ENCODE data around the gene PROC. TPM values are rescaled to one million over a fixed set of nuclear protein-coding genes. Genes with fewer than 3 reads are reported as not detected.

PROC gene
- total and polyA plus RNA-seq, 9 of the 15 experiments (the other 6 are each of a cell fraction or from before 2014, with no cell fraction given): not detected

DNA sequence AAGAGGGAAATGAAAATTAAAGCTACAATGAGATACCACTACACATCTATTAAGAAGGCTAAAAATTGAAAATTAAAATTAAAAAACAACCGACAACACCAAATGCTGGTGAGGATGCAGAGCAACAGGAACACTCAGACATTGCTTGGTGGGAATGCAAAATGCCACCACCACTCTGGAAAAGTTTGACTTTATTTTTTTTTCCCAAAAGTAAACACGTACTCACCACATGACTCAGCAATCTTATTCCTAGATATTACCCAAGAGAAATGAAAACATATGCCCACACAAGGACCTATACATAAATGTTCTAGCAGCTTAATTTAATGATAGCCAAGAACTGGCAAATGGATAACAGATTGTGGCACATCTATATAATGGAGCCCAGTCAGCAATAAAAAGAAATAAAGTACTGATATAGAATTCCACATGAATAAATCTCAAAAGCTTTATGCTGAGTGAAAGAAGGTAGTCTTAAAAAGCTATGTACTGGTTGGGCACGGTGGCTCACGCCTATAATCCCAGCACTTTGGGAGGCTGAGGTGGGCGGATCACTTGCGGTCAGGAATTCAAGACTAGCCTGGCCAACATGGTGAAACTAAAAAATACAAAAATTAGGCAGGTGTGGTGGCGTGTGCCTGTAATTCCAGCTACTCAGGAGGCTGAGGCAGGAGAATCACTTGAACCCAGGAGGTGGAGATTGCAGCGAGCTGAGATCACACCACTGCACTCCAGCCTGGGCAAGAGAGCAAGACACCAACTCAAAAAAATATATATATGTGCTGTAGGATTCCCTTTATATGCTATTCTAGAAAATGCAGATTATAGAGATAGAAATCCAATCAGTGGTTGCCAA is 4.2 kb upstream of the PROC start (continued):
- TF ChIP-seq, protein P1, sequence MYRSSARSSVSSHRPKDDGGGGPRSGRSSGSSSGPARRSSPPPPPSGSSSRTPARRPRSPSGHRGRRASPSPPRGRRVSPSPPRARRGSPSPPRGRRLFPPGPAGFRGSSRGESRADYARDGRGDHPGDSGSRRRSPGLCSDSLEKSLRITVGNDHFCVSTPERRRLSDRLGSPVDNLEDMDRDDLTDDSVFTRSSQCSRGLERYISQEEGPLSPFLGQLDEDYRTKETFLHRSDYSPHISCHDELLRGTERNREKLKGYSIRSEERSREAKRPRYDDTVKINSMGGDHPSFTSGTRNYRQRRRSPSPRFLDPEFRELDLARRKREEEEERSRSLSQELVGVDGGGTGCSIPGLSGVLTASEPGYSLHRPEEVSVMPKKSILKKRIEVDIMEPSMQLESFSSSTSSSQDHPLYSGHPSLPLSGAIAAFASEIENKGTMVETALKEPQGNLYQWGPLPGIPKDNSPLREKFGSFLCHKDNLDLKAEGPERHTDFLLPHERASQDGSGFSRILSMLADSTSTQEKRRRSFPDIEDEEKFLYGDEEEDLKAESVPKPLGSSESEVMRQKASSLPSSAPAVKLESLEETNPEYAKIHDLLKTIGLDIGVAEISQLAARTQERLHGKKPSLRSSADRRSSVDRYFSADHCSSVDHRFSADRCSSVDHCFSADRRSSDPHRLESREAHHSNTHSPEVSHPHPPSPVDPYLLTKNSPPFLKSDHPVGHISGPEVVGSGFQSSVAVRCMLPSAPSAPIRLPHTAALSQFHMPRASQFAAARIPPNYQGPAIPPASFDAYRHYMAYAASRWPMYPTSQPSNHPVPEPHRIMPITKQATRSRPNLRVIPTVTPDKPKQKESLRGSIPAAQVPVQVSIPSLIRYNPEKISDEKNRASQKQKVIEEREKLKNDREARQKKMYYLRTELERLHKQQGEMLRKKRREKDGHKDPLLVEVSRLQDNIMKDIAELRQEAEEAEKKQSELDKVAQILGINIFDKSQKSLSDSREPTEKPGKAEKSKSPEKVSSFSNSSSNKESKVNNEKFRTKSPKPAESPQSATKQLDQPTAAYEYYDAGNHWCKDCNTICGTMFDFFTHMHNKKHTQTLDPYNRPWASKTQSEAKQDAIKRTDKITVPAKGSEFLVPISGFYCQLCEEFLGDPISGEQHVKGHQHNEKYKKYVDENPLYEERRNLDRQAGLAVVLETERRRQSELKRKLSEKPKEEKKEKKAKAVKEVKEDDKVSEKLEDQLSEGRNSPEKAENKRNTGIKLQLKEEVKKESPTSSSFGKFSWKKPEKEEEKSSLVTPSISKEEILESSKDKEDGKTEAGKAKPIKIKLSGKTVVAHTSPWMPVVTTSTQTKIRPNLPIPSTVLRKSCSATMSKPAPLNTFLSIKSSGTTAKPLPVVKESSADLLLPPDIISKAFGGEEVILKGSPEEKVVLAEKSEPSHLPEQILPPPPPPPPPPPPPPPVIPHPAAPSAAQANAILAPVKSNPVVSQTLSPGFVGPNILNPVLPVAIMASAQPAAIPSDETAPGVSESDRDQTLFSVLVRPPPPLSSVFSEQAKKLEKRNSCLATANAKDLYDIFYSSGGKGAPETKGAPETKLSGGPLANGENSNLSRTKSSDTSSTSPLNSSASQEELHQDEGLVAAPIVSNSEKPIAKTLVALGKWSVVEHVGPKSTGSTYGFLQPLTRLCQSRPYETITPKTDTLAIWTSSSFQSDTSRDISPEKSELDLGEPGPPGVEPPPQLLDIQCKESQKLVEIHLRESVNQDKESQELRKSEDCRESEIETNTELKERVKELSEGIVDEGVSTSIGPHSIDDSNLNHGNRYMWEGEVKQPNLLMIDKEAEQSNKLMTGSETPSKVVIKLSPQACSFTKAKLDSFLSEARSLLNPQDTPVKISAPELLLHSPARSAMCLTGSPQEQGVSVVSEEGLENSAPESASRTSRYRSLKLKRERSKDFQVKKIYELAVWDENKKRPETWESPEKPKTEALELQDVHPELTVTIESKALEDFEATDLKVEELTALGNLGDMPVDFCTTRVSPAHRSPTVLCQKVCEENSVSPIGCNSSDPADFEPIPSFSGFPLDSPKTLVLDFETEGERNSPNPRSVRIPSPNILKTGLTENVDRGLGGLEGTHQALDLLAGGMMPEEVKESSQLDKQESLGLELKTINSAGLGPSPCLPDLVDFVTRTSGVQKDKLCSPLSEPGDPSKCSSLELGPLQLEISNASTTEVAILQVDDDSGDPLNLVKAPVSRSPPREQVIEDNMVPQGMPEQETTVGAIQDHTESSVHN (IDR thresholded peaks at IDR 0.05; ENCODE audit: borderline replicate concordance in 1 of 2, low read depth in 1 of 2): no peak
- TF ChIP-seq ZNF431 (CRISPR knock-in tag; IDR thresholded peaks at IDR 0.05) (no peak), POLR3G (IDR thresholded peaks at IDR 0.05; ENCODE audit: extremely low read depth, insufficient read length, insufficient replicate concordance) (no peak), TEAD4 (IDR thresholded peaks at IDR 0.05; ENCODE audit: low read length) (no peak), TEAD4 (CRISPR knock-in tag; IDR thresholded peaks at IDR 0.05; ENCODE audit: borderline replicate concordance) (no peak), NFE2 (IDR thresholded peaks at IDR 0.05; ENCODE audit: low read depth) (peak; percentile 91), FOXK2 (conservative IDR thresholded peaks at IDR 0.05 in 1 of 2, IDR thresholded peaks at IDR 0.05 in 1 of 2; ENCODE audit: low read depth in 2 of 2) (peak; percentile 69 to 73; a peak in 3 of 4 replicates), ZNF140 (CRISPR knock-in tag; IDR thresholded peaks at IDR 0.05) (no peak), PHF20 (IDR thresholded peaks at IDR 0.05; ENCODE audit: partially characterized antibody) (no peak)
- TF ChIP-seq, protein P2, sequence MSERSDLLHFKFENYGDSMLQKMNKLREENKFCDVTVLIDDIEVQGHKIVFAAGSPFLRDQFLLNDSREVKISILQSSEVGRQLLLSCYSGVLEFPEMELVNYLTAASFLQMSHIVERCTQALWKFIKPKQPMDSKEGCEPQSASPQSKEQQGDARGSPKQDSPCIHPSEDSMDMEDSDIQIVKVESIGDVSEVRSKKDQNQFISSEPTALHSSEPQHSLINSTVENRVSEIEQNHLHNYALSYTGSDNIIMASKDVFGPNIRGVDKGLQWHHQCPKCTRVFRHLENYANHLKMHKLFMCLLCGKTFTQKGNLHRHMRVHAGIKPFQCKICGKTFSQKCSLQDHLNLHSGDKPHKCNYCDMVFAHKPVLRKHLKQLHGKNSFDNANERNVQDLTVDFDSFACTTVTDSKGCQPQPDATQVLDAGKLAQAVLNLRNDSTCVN (CRISPR knock-in tag; IDR thresholded peaks at IDR 0.05): no peak
- TF ChIP-seq, protein P3, sequence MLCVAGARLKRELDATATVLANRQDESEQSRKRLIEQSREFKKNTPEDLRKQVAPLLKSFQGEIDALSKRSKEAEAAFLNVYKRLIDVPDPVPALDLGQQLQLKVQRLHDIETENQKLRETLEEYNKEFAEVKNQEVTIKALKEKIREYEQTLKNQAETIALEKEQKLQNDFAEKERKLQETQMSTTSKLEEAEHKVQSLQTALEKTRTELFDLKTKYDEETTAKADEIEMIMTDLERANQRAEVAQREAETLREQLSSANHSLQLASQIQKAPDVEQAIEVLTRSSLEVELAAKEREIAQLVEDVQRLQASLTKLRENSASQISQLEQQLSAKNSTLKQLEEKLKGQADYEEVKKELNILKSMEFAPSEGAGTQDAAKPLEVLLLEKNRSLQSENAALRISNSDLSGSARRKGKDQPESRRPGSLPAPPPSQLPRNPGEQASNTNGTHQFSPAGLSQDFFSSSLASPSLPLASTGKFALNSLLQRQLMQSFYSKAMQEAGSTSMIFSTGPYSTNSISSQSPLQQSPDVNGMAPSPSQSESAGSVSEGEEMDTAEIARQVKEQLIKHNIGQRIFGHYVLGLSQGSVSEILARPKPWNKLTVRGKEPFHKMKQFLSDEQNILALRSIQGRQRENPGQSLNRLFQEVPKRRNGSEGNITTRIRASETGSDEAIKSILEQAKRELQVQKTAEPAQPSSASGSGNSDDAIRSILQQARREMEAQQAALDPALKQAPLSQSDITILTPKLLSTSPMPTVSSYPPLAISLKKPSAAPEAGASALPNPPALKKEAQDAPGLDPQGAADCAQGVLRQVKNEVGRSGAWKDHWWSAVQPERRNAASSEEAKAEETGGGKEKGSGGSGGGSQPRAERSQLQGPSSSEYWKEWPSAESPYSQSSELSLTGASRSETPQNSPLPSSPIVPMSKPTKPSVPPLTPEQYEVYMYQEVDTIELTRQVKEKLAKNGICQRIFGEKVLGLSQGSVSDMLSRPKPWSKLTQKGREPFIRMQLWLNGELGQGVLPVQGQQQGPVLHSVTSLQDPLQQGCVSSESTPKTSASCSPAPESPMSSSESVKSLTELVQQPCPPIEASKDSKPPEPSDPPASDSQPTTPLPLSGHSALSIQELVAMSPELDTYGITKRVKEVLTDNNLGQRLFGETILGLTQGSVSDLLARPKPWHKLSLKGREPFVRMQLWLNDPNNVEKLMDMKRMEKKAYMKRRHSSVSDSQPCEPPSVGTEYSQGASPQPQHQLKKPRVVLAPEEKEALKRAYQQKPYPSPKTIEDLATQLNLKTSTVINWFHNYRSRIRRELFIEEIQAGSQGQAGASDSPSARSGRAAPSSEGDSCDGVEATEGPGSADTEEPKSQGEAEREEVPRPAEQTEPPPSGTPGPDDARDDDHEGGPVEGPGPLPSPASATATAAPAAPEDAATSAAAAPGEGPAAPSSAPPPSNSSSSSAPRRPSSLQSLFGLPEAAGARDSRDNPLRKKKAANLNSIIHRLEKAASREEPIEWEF (CRISPR knock-in tag; IDR thresholded peaks at IDR 0.05): no peak
